HL-60 (cell line): ENCODE data around the gene AHI1.

ENCODE experiments used
- DNase-seq, 2 experiments: peaks; one replicate each; pipeline ENCODE4 v3.0.0-alpha.2; 2010 to 2020; ENCODE audit warnings: low read depth in 1 of 2, low spot score in 1 of 2
- H3K27ac ChIP-seq: fragments of 250-450 bp; sonication (Bioruptor Pico); replicated peaks from 2 replicates; pipeline ENCODE4 v1.5.1; 2020; ENCODE audit warnings: mild to moderate bottlenecking, moderate library complexity
- H3K27me3 ChIP-seq: fragments of 250-450 bp; sonication (Bioruptor Pico); 2 replicates; pipeline ENCODE4 v1.5.1; 2021; ENCODE audit warnings: mild to moderate bottlenecking, moderate library complexity; ENCODE audit not compliant: insufficient read depth, poor library complexity, severe bottlenecking
- H3K4me3 ChIP-seq: replicated peaks from 2 replicates; pipeline ENCODE4 v1.5.1; 2011; ENCODE audit warnings: mild to moderate bottlenecking, control low read depth, low read length; ENCODE audit not compliant: insufficient read depth
- GABPA ChIP-seq: IDR thresholded peaks from 2 replicates; pipeline ENCODE4 v1.6.1; 2012; ENCODE audit warnings: low read depth
- POLR2AphosphoS5 ChIP-seq: IDR thresholded peaks from 2 replicates; pipeline ENCODE4 v1.6.1; 2012; ENCODE audit warnings: low read depth
- SPI1 ChIP-seq: IDR thresholded peaks from 2 replicates; pipeline ENCODE4 v1.6.1; 2012; ENCODE audit warnings: low read depth, mild to moderate bottlenecking, borderline replicate concordance
- TF ChIP-seq, protein P1 (sequence below): IDR thresholded peaks from one replicate; pipeline ENCODE4 v1.5.1; 2011; ENCODE audit warnings: low read length, control low read depth, inconsistent platforms; ENCODE audit not compliant: insufficient read depth
- TF ChIP-seq, protein P2 (sequence below): IDR thresholded peaks from 2 replicates; pipeline ENCODE4 v1.6.1; 2012; ENCODE audit warnings: low read depth; ENCODE audit not compliant: insufficient replicate concordance

The AHI1 gene

DNA sequence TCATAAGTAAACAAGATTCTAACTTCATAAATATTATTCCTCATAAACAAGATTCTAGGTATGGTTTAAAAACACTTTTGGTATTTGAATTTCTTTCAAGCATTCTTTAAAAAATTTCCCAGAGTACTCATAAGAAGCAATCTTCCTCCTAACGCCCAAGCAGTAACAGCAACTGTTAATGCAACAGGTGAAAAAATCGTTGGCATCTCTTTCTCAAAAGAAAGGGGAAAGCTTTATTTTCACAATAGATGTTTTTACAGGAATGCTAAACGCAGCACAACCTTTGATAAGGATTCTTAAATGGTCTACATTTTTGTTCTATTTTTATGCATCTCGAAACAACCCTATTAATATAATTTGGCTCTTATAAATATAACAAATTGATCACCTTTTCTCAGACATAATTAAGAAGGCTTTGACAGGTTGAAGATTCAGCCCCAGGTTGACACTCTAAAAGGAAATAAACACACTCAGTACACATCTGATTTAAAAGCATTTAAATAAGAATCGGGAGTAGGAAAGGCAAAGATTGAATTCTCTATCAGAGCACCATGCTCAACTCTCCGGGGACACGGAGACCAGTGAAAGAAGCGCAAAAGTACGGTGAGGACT lies 634 bp downstream of the AHI1 start:
- H3K4me3 ChIP-seq = peak overlapping the region; percentile 93
- TF ChIP-seq SPI1 = no peak
- TF ChIP-seq, protein P1, sequence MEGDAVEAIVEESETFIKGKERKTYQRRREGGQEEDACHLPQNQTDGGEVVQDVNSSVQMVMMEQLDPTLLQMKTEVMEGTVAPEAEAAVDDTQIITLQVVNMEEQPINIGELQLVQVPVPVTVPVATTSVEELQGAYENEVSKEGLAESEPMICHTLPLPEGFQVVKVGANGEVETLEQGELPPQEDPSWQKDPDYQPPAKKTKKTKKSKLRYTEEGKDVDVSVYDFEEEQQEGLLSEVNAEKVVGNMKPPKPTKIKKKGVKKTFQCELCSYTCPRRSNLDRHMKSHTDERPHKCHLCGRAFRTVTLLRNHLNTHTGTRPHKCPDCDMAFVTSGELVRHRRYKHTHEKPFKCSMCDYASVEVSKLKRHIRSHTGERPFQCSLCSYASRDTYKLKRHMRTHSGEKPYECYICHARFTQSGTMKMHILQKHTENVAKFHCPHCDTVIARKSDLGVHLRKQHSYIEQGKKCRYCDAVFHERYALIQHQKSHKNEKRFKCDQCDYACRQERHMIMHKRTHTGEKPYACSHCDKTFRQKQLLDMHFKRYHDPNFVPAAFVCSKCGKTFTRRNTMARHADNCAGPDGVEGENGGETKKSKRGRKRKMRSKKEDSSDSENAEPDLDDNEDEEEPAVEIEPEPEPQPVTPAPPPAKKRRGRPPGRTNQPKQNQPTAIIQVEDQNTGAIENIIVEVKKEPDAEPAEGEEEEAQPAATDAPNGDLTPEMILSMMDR = no peak

DNA sequence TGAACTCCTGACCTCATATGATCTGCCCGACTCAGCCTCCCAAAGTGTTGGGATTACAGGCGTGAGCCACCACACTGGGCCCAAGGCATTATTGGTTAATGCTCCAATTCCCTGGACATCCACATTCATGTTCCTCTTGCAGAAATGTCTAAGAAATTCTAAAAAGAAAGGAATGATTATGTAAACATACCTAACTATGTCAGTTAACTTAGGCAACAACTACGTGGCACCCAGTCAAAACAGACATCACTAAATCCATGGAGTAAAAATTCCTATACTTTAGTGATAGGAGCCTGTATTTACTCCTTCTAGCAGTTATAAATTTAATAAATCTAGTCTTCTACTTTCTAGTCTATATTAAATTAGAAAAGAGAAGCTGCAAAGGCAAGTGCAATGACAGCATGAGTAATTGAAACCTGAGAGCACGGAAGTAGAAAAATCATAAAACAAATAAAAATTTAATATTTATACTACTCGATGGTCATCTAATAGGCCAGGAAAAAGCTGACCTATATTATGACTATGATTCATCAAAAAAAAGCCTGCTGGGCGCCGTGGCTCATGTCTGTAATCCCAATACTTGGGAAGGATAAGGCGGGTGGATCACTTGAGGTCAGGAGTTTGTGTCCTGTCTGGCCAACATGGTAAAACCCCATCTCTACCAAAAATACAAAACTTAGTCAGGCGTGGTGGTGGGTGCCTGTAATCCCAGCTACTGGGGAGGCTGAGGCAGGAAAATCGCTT lies 4.2 kb downstream of the AHI1 start:
- Histone ChIP-seq H3K27ac (no peak overlapping the region), H3K27me3 (no peaks in the 10 kb centered on the region), H3K4me3 (no peak overlapping the region)
- no peak for DNase-seq
- no peak for TF ChIP-seq GABPA
- TF ChIP-seq SPI1 = no peak
- TF ChIP-seq, protein P1 = no peak
- TF ChIP-seq, protein P2, sequence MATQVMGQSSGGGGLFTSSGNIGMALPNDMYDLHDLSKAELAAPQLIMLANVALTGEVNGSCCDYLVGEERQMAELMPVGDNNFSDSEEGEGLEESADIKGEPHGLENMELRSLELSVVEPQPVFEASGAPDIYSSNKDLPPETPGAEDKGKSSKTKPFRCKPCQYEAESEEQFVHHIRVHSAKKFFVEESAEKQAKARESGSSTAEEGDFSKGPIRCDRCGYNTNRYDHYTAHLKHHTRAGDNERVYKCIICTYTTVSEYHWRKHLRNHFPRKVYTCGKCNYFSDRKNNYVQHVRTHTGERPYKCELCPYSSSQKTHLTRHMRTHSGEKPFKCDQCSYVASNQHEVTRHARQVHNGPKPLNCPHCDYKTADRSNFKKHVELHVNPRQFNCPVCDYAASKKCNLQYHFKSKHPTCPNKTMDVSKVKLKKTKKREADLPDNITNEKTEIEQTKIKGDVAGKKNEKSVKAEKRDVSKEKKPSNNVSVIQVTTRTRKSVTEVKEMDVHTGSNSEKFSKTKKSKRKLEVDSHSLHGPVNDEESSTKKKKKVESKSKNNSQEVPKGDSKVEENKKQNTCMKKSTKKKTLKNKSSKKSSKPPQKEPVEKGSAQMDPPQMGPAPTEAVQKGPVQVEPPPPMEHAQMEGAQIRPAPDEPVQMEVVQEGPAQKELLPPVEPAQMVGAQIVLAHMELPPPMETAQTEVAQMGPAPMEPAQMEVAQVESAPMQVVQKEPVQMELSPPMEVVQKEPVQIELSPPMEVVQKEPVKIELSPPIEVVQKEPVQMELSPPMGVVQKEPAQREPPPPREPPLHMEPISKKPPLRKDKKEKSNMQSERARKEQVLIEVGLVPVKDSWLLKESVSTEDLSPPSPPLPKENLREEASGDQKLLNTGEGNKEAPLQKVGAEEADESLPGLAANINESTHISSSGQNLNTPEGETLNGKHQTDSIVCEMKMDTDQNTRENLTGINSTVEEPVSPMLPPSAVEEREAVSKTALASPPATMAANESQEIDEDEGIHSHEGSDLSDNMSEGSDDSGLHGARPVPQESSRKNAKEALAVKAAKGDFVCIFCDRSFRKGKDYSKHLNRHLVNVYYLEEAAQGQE = no peak
- no peak for TF ChIP-seq POLR2AphosphoS5

More for the DNA sequence above, 634 bp downstream of the AHI1 start:
- DNase-seq = no peak
- peak overlapping the region; percentile 78 for H3K27ac ChIP-seq
- H3K27me3 ChIP-seq = no peaks in the 10 kb centered on the region

DNA sequence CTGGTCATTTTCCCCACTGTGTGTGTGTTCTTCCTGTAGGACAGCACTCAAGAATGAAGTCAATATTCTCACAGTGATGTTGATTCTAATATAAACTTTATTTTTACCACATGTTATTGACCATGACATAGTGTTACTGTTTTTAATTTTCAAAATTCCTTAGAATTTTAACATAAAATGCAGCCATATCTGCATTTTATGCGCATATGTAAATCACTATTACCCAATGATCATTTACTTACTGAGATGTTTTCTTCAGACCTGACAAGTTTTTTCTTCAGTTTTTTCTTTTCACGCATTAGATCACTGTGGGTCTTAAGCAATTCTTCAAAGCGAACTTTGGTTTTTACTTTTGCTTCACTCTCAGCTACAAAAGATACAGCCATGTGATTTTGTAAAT lies 7.2 kb downstream of the AHI1 start:
- no peak overlapping the region for H3K27ac ChIP-seq
- H3K27me3 ChIP-seq = no peaks in the 10 kb centered on the region
- no peak overlapping the region for H3K4me3 ChIP-seq
- no peak for DNase-seq
- TF ChIP-seq, protein P1 = no peak
- TF ChIP-seq GABPA (no peak), SPI1 (no peak), POLR2AphosphoS5 (no peak)
- TF ChIP-seq, protein P2 = no peak
